Suprapubic skin (tissue), 4 donors: Measurements from ENCODE around the gene CLP1. TPM values are rescaled to one million over a fixed set of nuclear protein-coding genes. Genes with fewer than 3 reads are reported as not detected.
A peak's percentile ranks its signal among the peaks of the same experiment; 100 is the strongest.
"Not testable (repeated sequence)": the region's sequence is repeated elsewhere in the genome, so short reads cannot be mapped to it uniquely, and the experiment has no call there.

Source experiments
- DNase-seq, 2 donors: peaks; one replicate each; pipeline ENCODE4 v3.0.0-alpha.2; 2019; ENCODE audit warnings: low spot score in 2 of 2
- H3K27ac ChIP-seq: fragments of 200-600 bp; sonication (generic); one replicate; pipeline ENCODE4 v1.5.1; 2019
- H3K27me3 ChIP-seq: fragments of 200-600 bp; sonication (generic); one replicate; pipeline ENCODE4 v1.5.1; 2019
- H3K36me3 ChIP-seq: fragments of 200-600 bp; sonication (generic); one replicate; pipeline ENCODE4 v1.5.1; 2019
- H3K4me1 ChIP-seq: fragments of 200-600 bp; sonication (generic); one replicate; pipeline ENCODE4 v1.5.1; 2019
- H3K4me3 ChIP-seq: fragments of 200-600 bp; sonication (generic); one replicate; pipeline ENCODE4 v1.5.1; 2019; ENCODE audit warnings: mild to moderate bottlenecking
- H3K9me3 ChIP-seq: fragments of 200-600 bp; sonication (generic); one replicate; pipeline ENCODE4 v1.5.1; 2019
- CTCF ChIP-seq, 2 donors: fragments of 200-600 bp in 1 of 2; fragments of 450-650 bp in 1 of 2; sonication (generic) in 1 of 2; IDR thresholded peaks; one replicate each; pipeline ENCODE4 v1.5.1; 2016 to 2019; ENCODE audit warnings: antibody characterized with exemption in 2 of 2, mild to moderate bottlenecking in 1 of 2, moderate library complexity in 1 of 2
- EP300 ChIP-seq: sonication (generic); formaldehyde crosslinking; IDR thresholded peaks from one replicate; pipeline ENCODE4 v1.6.1; 2017; ENCODE audit warnings: antibody characterized with exemption
- POLR2A ChIP-seq, 2 donors: fragments of 450-650 bp; IDR thresholded peaks; one replicate each; pipeline ENCODE4 v1.6.1; 2017; ENCODE audit warnings: antibody characterized with exemption in 2 of 2, mild to moderate bottlenecking in 2 of 2, moderate library complexity in 2 of 2
- POLR2AphosphoS5 ChIP-seq, 3 donors: sonication (generic); formaldehyde crosslinking; IDR thresholded peaks; one replicate each; pipeline ENCODE4 v1.6.1; 2017; ENCODE audit warnings: antibody characterized with exemption in 3 of 3
- WGBS: methylation state at CpG from one replicate; pipeline ENCODE4 v1.1.5; 2018; 5-methylcytosine and 5-hydroxymethylcytosine counted together
- total RNA-seq, 4 donors: library from RNA; depleted of rRNA; stranded (reverse); fragments of >200 nt; gene quantifications; one replicate each; pipeline ENCODE4 v1.1.0, GENCODE V29; 2016

Gene CLP1
- total RNA-seq, 4 donors from 2014 or later, result 8.5 to 24.4 (median 20.9) TPM

- DNase-seq, result no peak
- Histone ChIP-seq H3K4me1 (peaks cover 50% of the 10 kb centered on the region), H3K36me3 (no peaks in the 10 kb centered on the region), H3K27ac (no peak overlapping the region), H3K4me3 (peak overlapping the region; percentile 47), H3K27me3 (peaks cover 16% of the 10 kb centered on the region), H3K9me3 (no peaks in the 10 kb centered on the region)
- WGBS, result 1% methylated on average over 23 of the region's 23 CpGs
- TF ChIP-seq CTCF (IDR thresholded peaks at IDR 0.05) (no peak), POLR2AphosphoS5 (IDR thresholded peaks at IDR 0.05) (no peak), POLR2A (IDR thresholded peaks at IDR 0.05) (no peak), EP300 (no peak)
Observed at GRCh38 chr11:57648801-57649735, 8.5 kb upstream of the CLP1 start.

- no peak for TF ChIP-seq EP300
- TF ChIP-seq CTCF (IDR thresholded peaks at IDR 0.05), result no peak
- no peak for TF ChIP-seq POLR2AphosphoS5 (IDR thresholded peaks at IDR 0.05)
- no peak for TF ChIP-seq POLR2A (IDR thresholded peaks at IDR 0.05)
- no peak within 1 kb of the TSS for H3K27ac ChIP-seq
- peak in 1 of 2 donors; percentile 87 for DNase-seq
- no peaks in the 10 kb centered on the region for H3K9me3 ChIP-seq
- peaks cover 16% of the 10 kb centered on the region for H3K27me3 ChIP-seq
- H3K4me1 ChIP-seq, result peaks cover 44% of the 10 kb centered on the region
- H3K4me3 ChIP-seq, result peak within 1 kb of the TSS; percentile 47
- no peaks in the 10 kb centered on the region for H3K36me3 ChIP-seq
- 19% methylated on average over 15 of the region's 15 CpGs for WGBS
Observed at GRCh38 chr11:57649826-57650738, 7.5 kb upstream of the CLP1 start, which contains the start of gene YPEL4. TSS of gene YPEL4 (minus strand) at chr11:57649912. CDS start at chr11:57647107, 2,805 bp downstream.

GRCh38 chr11:57650739-57651090 lies 6.8 kb upstream of the CLP1 start:
- Histone ChIP-seq H3K27ac (no peak overlapping the region), H3K4me3 (no peak overlapping the region), H3K9me3 (no peaks in the 10 kb centered on the region), H3K4me1 (peaks cover 40% of the 10 kb centered on the region), H3K27me3 (peaks cover 16% of the 10 kb centered on the region), H3K36me3 (no peaks in the 10 kb centered on the region)
- no peak for TF ChIP-seq CTCF (IDR thresholded peaks at IDR 0.05)
- TF ChIP-seq POLR2A (IDR thresholded peaks at IDR 0.05), result no peak
- TF ChIP-seq POLR2AphosphoS5 (IDR thresholded peaks at IDR 0.05), result no peak
- TF ChIP-seq EP300, result no peak
- DNase-seq, result no peak
- WGBS, result 70% methylated on average over 5 of the region's 5 CpGs

- Histone ChIP-seq H3K4me3 (no peak overlapping the region), H3K27ac (no peak overlapping the region), H3K9me3 (no peaks in the 10 kb centered on the region), H3K27me3 (peaks cover 16% of the 10 kb centered on the region), H3K36me3 (no peaks in the 10 kb centered on the region), H3K4me1 (peaks cover 40% of the 10 kb centered on the region)
- no peak for DNase-seq
- whole genome bisulfite sequencing, result 83% methylated on average over 7 of the region's 7 CpGs
- no peak for TF ChIP-seq POLR2AphosphoS5 (IDR thresholded peaks at IDR 0.05)
Observed at GRCh38 chr11:57651408-57651807, 6.2 kb upstream of the CLP1 start.

DNA sequence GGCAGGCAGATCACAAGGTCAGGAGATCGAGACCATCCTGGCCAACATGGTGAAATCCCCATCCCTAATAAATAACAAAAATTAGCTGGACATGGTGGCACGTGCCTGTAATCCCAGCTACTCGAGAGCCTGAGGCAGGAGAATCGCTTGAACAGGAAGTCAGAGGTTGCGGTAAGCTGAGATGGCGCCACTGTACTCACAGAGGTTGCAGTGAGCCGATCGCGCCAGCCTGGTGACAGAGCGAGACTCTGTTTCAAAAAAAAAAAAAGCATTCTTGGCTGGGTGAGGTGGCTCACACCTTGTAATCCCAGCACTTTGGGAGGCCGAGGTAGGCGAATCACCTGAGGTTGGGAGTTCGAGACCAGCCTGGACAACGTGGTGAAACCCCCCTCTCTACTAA lies 5.3 kb upstream of the CLP1 start:
- DNase-seq, H3K36me3 ChIP-seq, H3K9me3 ChIP-seq, H3K4me3 ChIP-seq, H3K27ac ChIP-seq: not testable (repeated sequence)
- WGBS, result 79% methylated on average over 14 of the region's 14 CpGs
- peaks cover 39% of the 10 kb centered on the region for H3K4me1 ChIP-seq
- peaks cover 11% of the 10 kb centered on the region for H3K27me3 ChIP-seq

GRCh38 chr11:57652662-57653061 lies 4.9 kb upstream of the CLP1 start:
- 79% methylated on average over 3 of the region's 3 CpGs for WGBS
- no peak overlapping the region for H3K4me3 ChIP-seq
- no peak overlapping the region for H3K27ac ChIP-seq
- no peaks in the 10 kb centered on the region for H3K36me3 ChIP-seq
- no peak for DNase-seq
- H3K9me3 ChIP-seq, result no peaks in the 10 kb centered on the region
- TF ChIP-seq CTCF (IDR thresholded peaks at IDR 0.05), result no peak
- no peak for TF ChIP-seq EP300
- no peak for TF ChIP-seq POLR2A (IDR thresholded peaks at IDR 0.05)
- no peak for TF ChIP-seq POLR2AphosphoS5 (IDR thresholded peaks at IDR 0.05)
- H3K4me1 ChIP-seq, result peaks cover 35% of the 10 kb centered on the region
- peaks cover 7% of the 10 kb centered on the region for H3K27me3 ChIP-seq
